Measurements from ENCODE around the gene FLNB.

DNA sequence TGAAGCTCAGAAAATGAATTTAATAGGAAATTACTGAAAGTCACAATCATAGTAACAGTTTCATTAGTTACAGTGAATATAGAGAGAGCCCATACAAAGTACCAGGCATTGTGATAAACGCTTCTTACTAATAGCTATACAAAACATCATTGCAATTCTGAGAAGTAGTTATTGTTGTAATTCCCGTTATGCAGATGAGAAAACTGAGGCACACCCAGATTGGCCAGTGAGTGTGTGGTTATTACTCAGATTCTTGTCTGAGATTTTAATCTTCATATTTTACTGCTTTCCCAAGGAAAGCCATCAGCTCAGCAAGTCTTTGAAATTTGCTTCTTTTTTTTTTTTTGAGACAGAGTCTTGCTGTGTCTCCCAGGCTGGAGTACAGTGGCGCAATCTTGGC is 14.3 kb downstream of the FLNB start:
- TF ChIP-seq, protein P1, sequence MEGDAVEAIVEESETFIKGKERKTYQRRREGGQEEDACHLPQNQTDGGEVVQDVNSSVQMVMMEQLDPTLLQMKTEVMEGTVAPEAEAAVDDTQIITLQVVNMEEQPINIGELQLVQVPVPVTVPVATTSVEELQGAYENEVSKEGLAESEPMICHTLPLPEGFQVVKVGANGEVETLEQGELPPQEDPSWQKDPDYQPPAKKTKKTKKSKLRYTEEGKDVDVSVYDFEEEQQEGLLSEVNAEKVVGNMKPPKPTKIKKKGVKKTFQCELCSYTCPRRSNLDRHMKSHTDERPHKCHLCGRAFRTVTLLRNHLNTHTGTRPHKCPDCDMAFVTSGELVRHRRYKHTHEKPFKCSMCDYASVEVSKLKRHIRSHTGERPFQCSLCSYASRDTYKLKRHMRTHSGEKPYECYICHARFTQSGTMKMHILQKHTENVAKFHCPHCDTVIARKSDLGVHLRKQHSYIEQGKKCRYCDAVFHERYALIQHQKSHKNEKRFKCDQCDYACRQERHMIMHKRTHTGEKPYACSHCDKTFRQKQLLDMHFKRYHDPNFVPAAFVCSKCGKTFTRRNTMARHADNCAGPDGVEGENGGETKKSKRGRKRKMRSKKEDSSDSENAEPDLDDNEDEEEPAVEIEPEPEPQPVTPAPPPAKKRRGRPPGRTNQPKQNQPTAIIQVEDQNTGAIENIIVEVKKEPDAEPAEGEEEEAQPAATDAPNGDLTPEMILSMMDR (IDR thresholded peaks at IDR 0.05; ENCODE audit: insufficient read depth, low read depth, low read length): no peak
- TF ChIP-seq EZH2 (IDR thresholded peaks at IDR 0.05; ENCODE audit: insufficient read depth, low read length): no peak
